GM18517 (cell line): ENCODE data around the gene TMTC1.

Experiments
- ATAC-seq: cut with Tn5 transposase; IDR thresholded peaks from one replicate; pipeline ENCODE4 v1.9.1; 2021; ENCODE audit warnings: mild to moderate bottlenecking, moderate library complexity; ENCODE audit not compliant: unreplicated experiment

TMTC1 gene

DNA sequence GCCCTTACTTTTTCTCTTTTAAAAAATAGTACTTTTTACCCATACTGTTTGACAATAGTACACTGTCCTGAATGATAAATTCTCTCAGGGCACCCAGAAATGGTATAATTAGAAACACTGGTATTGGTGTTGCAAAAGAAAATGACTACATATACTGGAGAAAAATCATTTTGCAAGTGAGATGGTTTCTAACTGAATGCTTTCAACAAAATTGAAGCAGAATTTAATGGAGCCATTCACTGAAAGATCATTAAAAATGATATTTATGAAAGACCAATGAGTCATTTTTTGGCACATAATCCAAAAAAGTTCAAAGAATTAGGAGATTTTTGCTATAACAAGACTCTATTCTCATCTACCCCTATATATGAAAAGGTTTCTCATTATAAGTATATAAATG is 68.8 kb downstream of the TMTC1 start:
- ATAC-seq, result no peak

DNA sequence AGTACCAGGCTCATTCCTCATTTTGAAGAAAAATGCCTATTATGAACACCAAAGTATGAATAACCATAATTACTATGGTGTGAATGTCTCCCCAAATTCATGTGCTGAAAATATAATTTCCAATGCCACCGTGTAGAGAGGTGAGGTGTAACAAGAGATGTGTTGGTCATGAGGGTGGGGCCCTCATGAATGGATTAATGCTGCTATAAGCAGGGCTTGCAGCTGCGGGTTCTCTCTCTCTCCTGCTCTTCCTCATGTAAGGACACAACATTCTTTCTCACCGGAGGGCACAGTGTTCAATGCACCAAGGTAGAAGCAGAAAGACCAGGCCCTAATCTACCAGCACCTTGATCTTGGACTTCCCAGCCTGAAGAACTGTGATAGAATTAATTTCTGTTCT is 70.0 kb downstream of the TMTC1 start:
- ATAC-seq, result no peak

DNA sequence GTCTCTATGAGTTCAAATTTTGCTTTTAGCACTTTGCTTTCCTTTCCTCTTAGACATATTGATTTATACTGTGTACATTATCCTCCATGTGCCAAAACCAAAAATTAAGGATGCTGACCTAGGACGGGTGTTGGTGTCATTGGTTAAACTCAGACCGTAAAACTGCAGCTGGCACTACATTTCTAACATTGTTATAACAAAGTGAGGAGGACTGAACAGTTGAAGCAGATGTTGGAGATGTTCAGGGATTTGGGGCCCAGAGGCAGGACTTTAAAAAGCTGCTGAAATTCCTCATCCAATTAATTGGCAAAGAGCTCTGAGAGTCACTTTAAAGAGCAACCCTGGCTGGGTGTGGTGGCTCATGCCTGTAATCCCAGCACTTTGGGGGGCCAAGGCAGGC is 72.4 kb downstream of the TMTC1 start:
- ATAC-seq, result no peak

DNA sequence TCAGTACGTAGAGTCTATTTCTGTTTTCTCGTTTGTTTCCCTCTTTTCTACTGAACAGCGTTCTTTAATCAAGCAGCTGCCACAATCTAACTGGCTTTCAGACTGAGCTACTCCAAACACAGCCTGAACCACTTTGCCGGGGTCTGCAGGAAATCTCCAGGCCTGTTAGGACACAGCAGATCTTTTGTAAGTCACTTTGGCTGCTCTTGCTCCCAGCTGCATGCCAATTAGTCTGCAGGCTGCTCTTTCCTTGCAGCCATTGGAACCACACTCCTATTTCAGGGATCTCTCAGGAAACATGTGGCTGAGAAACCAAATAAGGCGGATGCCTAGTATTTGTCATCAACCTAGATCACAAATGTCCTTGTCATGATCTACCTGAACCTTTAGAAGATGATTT is 73.6 kb downstream of the TMTC1 start:
- no peak for ATAC-seq

DNA sequence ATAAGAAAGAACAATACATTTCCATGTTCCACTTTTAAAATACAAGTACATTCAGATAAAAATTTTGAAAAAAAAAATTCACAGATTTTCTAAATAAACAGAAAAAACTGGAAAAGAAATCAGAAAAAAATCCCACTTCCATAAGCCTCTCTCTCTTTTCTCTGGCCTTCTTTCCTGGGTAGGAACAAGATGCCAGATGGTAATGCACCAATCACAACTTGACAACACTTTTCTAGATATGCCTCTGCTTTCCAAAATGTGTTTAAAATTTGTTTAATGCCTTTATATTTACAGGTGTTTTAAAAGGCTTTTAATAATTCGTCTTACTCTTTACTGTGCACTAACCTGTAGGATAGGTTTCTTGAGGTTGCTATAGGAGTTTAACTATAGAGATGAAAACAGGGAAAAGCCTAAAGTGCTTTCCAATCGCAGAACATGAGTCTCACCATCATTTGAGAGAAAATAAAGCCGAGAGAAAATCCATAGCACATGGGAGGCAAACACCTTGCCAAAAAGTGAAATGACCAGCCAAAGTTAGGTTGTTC is 74.2 kb downstream of the TMTC1 start:
- ATAC-seq, result no peak

GRCh38 chr12:29709054-29709453 is 74.7 kb downstream of the TMTC1 start:
- ATAC-seq, result no peak

- ATAC-seq, result no peak
These were observed 75.9 kb downstream of the TMTC1 start for GRCh38 chr12:29707846-29708245.

- ATAC-seq, result no peak
These were observed 77.4 kb downstream of the TMTC1 start for GRCh38 chr12:29706311-29706710.

GRCh38 chr12:29703528-29703927 is 80.2 kb downstream of the TMTC1 start:
- no peak for ATAC-seq

GRCh38 chr12:29702972-29703371 is 80.8 kb downstream of the TMTC1 start:
- no peak for ATAC-seq

- no peak for ATAC-seq
These were observed 81.5 kb downstream of the TMTC1 start for GRCh38 chr12:29702222-29702621.

GRCh38 chr12:29700761-29701481 is 82.8 kb downstream of the TMTC1 start:
- ATAC-seq, result no peak

DNA sequence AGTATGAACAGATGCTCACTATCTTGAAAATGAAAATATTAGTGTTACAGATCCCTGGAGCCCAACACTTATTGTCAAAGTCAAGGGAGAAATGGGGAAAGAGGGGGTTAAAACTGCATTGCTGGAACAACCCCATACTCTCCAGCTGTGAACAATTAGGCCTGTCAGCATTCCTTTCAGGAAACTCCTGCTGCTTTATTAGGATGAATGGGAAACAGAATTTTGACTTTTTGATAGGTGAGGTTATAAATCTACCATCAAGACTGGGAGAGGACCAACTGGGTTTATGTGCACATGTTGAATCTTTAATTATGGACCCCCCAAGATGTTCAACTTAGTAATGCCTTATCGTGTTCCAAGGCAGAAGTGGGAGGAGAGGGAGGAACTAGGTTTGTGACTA is 85.0 kb downstream of the TMTC1 start:
- ATAC-seq, result no peak

DNA sequence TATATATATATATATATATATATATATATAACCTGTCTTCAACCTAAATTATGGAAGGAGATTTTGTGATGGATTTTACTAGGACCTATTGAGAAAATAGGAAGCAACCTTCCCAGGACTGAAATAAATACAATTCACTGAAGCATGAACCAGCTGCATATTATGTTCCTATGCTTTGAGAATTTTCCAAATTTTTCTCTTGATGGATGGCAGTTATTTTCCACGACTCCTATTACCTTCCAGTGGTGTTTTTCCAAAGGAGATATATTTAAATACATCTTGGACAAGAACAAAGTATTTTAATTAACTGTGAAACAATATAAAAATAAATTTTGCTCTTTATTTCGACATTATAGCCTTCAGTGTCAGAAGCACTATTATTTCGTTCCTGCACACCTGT is 87.9 kb downstream of the TMTC1 start:
- ATAC-seq, result no peak

DNA sequence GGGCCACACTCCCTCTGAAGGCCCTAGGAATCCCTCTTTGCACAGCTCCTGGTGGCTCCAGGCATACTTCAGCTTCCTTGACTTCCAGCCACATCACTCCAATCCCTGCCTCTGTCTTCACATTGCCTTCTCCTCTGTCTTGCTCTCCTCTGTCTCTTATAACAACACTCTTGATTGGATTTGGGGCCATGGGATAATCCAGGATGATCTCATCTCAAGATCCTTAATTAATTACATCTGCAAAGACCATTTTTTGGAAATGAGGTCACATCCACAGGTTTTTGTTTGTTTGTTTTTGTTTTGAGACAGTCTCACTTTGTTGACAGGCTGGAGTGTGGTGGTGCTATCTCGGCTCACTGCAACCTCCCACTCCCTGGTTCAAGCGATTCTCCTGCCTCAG is 88.7 kb downstream of the TMTC1 start:
- no peak for ATAC-seq

- ATAC-seq, result no peak
These were observed 89.7 kb downstream of the TMTC1 start for GRCh38 chr12:29694002-29694401.

DNA sequence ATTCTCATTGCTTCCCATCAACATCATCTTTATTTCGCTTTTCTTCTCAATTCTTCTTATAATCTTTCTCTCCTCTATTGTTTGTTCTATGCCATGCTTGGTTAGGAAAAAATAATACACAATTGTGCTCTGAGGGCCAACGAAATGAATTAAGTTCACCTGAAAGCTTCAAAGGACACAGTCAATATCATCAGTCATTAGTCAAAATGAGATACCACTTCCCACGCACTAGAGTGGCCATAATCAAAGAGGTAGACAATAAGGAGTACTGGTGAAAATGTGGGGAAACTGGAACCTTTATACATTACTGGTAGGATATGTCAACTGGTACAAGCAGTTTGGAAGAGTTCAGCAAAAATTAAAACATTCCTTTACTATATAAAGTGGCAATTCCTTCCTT is 91.5 kb downstream of the TMTC1 start:
- no peak for ATAC-seq

DNA sequence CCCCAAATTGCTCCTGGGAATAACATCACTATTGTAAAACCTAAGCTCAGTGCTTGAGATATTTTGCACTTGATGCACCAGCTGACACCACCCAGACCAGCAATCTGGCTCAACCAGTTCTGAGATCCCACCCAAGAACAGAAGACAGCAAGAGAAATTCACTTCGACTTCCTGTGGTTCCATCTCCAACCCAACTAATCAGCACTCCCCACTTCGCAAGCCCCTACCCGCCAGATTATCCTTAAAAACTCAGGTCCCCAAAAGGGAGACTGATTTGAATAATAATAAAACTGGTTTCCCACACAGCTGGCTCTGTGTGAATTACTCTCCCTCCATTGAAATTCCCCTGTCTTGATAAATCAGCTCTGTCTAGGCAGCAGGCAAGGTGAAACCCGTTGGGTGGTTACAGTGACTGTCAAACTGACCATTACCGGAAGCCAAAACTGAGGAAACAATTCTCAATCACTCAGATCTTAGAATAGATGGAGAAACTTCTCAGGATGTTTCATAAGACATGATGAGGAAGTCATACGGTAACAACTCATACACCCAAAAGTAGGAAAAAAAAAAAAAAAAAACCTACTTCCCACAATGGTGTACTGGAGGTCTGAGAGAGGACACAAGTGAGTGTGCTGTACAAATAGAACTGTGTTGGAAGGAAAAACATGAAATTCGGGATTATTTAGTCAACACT is 92.4 kb downstream of the TMTC1 start:
- ATAC-seq, result no peak

GRCh38 chr12:29690728-29691127 is 93.0 kb downstream of the TMTC1 start:
- no peak for ATAC-seq

DNA sequence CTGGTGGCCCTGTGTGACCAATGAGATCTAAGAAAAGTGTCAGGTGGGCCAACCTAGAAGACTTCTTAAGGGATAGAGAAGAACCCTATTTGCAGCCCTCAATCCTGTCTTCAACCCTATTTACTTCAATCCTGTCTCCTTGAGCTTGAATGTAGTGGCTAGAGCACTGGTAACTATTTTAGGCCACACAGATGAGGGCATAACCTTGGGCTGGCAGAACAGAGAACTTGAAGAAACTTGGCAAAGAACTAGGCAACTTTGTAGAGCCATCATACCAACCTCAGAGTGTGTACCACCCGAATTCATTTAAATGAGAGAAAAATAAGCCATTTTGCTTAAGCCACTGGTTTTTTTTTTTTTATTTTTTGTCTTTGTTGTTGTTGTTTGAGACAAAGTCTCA is 94.8 kb downstream of the TMTC1 start:
- no peak for ATAC-seq

DNA sequence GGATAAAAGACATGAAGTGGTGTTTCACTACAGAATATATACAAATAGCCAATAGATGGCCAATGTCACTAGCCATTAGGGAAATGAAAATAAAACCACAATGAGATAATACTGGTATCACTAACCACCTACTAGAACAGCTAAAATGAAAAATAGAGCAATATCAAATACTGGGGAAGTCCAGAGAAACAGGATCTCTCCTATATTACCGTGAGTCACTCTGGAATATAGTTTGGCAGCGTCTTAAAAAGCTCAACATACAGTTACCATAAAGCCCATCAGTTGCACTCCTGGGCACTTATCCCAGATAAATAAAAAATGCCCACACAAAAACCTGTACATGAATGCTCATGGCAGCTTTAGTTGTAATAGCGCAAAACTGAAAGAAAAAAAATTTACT is 101.7 kb downstream of the TMTC1 start:
- no peak for ATAC-seq

- no peak for ATAC-seq
These were observed 102.4 kb downstream of the TMTC1 start for GRCh38 chr12:29681370-29681769.
